ENCODE data around the gene PHKA1. TPM values are rescaled to one million over a fixed set of nuclear protein-coding genes. Genes with fewer than 3 reads are reported as not detected.

PHKA1 gene
- polyA plus RNA-seq, 1 experiment: 1.5 TPM

- ChIA-PET POLR2A (no interaction called here), CTCF (no interaction called here)
- DNase-seq (ENCODE audit: low read depth): no peak
- H3K27me3 ChIP-seq (ENCODE audit: control insufficient read depth, insufficient read depth, low read length): no peaks in the 10 kb centered on the region
- no peak overlapping the region for H3K4me3 ChIP-seq (ENCODE audit: low read depth, low read length)
- H3K36me3 ChIP-seq (ENCODE audit: control insufficient read depth, insufficient read depth, low read length): no peaks in the 10 kb centered on the region
- TF ChIP-seq CTCF (IDR thresholded peaks at IDR 0.05; ENCODE audit: insufficient read depth, low read depth, low read length): no peak
These were observed 72.5 kb downstream of the PHKA1 start for GRCh38 chrX:72641611-72642010.

DNA sequence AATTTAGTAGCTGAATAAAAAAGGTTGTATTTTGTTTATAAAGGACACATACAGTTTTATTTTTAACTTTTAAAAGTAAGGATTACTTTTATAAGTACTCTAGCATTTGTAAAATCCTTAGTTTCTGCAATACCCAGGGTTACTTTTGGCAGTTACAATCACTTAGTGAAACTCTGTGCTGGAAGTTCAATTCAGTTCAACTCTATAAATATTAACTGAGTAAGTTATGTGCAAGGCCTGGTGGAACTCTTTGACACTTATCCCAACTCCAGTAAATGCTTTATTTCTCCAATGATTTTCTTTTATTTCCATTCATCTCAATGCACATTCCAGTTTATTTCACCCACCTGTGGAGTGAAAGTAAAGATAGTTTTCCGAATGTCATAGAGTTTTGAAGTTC, 78.2 kb downstream of the PHKA1 start:
- no peak for TF ChIP-seq CTCF (IDR thresholded peaks at IDR 0.05; ENCODE audit: insufficient read depth, low read depth, low read length)
- Histone ChIP-seq H3K36me3 (ENCODE audit: control insufficient read depth, insufficient read depth, low read length) (no peaks in the 10 kb centered on the region), H3K27me3 (ENCODE audit: control insufficient read depth, insufficient read depth, low read length) (no peaks in the 10 kb centered on the region), H3K4me3 (ENCODE audit: low read depth, low read length) (no peak overlapping the region)
- no peak for DNase-seq (ENCODE audit: low read depth)
- ChIA-PET CTCF (interaction anchor here (0.6 kb wide), 1 partner anchor 1997 kb away, joined by 3 read pairs; no protein-coding TSS in a partner anchor), POLR2A (no interaction called here)

DNA sequence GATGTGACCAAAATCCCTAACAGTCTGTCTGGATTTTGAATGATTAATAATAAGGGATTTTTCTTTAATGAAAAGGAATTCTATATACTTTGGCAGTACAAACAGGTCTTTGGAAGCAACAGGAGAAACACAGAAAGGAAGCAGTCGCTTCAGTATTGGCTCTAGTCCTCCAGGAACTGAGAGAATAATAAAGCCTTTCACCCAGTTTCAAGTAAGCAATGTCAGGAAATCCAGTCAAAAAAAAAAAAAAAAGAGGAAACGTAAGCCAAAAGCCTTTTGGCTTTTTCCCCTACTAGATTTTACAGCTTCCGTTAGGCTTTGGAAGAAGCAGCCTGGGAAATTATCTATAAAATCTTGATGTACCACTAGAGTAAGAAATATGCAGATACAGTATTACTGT, 79.8 kb downstream of the PHKA1 start:
- ChIA-PET CTCF (no interaction called here), POLR2A (no interaction called here)
- no peak for DNase-seq (ENCODE audit: low read depth)
- no peaks in the 10 kb centered on the region for H3K36me3 ChIP-seq (ENCODE audit: control insufficient read depth, insufficient read depth, low read length)
- TF ChIP-seq CTCF (IDR thresholded peaks at IDR 0.05; ENCODE audit: insufficient read depth, low read depth, low read length): no peak
- no peaks in the 10 kb centered on the region for H3K27me3 ChIP-seq (ENCODE audit: control insufficient read depth, insufficient read depth, low read length)
- no peak overlapping the region for H3K4me3 ChIP-seq (ENCODE audit: low read depth, low read length)

- POLR2A ChIA-PET: no interaction called here
- DNase-seq (ENCODE audit: low read depth): no peak
- no peak for TF ChIP-seq CTCF (IDR thresholded peaks at IDR 0.05; ENCODE audit: insufficient read depth, low read depth, low read length)
- Histone ChIP-seq H3K4me3 (ENCODE audit: low read depth, low read length) (no peak overlapping the region), H3K27me3 (ENCODE audit: control insufficient read depth, insufficient read depth, low read length) (no peaks in the 10 kb centered on the region), H3K36me3 (ENCODE audit: control insufficient read depth, insufficient read depth, low read length) (no peaks in the 10 kb centered on the region)
- CTCF ChIA-PET: no interaction called here
These were observed 83.9 kb downstream of the PHKA1 start for GRCh38 chrX:72630185-72630584.

GRCh38 chrX:72624194-72624593, 89.9 kb downstream of the PHKA1 start:
- Histone ChIP-seq H3K27me3 (ENCODE audit: control insufficient read depth, insufficient read depth, low read length) (no peaks in the 10 kb centered on the region), H3K4me3 (ENCODE audit: low read depth, low read length) (no peak overlapping the region), H3K36me3 (ENCODE audit: control insufficient read depth, insufficient read depth, low read length) (no peaks in the 10 kb centered on the region)
- no peak for DNase-seq (ENCODE audit: low read depth)
- no peak for TF ChIP-seq CTCF (IDR thresholded peaks at IDR 0.05; ENCODE audit: insufficient read depth, low read depth, low read length)
- CTCF ChIA-PET: no interaction called here
- POLR2A ChIA-PET: no interaction called here

Measured in BJ (cell line).